Suprapubic skin (tissue), 2 donors: ENCODE results near the gene DLGAP4.

Experiments used
- EP300 ChIP-seq: sonication (generic); formaldehyde crosslinking; IDR thresholded peaks from one replicate; pipeline ENCODE4 v1.6.1; 2017; ENCODE audit warnings: antibody characterized with exemption
- POLR2A ChIP-seq, 2 donors: fragments of 450-650 bp; IDR thresholded peaks; one replicate each; pipeline ENCODE4 v1.6.1; 2017; ENCODE audit warnings: antibody characterized with exemption in 2 of 2, mild to moderate bottlenecking in 2 of 2, moderate library complexity in 2 of 2

DNA sequence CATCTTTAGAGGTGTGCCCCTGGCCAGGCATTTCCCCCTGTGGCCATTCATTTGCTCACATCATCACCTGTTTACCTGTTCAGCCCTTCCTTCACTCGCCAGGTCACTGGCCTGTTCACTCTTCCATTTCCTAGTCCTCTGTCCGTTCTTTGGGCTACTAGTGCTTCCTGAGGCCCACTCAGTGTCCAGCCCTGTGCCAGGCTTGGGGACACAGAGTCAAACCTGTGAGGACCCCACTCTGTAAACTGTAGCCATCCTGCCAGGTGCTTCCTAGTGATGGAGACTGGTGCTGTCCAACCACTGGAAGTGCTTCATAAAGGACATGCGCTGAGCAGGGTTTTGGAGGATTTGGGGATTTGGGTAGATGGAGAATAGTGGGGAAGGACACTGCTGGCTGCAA lies 3.5 kb downstream of the DLGAP4 start:
- no peak for TF ChIP-seq EP300
- TF ChIP-seq POLR2A (IDR thresholded peaks at IDR 0.05): no peak
